ENCODE data around the gene NUTM2G.
A peak's percentile ranks its signal among the peaks of the same experiment; 100 is the strongest.
"Not testable (repeated sequence)": the region's sequence is repeated elsewhere in the genome, so short reads cannot be mapped to it uniquely, and the experiment has no call there.

The NUTM2G gene

DNA sequence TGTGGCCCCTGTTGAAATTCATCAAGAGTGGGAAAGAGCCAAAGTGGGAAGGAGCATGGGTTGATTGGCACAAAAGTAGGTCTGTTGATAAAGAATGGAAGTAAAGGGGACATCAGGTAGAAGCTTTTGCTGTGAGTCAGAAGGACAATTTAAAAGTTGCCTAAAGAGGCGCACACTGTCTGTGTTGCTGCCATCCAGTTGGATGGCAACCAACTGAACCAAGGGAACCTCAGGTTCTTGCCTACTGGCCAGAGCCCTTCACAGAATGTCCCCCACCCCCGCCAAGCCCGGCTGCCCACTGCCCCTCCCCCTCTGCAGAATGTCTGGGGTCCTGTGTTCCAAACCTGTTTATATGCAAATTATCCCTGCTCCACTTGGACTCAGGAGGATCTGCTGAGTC, at the start of gene NUTM2G:
TSS of gene NUTM2G (plus strand) at position 301 of the 400 bp plus-strand sequence. CDS start 182 bp downstream, outside the sequence.
- not testable (repeated sequence) for DNase-seq

DNA sequence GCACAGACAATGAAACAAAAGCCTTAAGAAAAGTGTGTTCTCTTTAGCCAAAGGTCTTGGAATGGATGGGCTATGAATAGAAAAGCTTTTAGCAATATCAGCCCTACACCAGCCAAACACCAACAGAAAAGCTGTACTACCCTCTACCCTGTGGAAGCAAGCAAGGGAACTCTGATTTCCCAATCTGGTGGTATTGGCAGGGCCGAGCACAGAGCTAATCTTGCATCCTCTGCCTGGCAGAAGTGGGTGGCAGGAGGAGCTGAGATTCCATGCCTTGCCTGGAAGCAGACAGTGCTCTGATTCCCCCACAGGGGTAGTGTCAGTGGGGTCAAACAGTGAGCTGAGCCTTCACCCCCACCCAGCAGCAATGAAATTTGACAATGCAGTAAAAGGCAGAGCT, 44.7 kb upstream of the NUTM2G start:
- no peak for DNase-seq

- peak; percentile 8 for DNase-seq
Observed at GRCh38 chr9:96884443-96884842, 44.2 kb upstream of the NUTM2G start.

- no peak for DNase-seq
Observed at GRCh38 chr9:96885424-96885823, 43.2 kb upstream of the NUTM2G start.

GRCh38 chr9:96888591-96888990, 40.1 kb upstream of the NUTM2G start:
- no peak for DNase-seq

DNA sequence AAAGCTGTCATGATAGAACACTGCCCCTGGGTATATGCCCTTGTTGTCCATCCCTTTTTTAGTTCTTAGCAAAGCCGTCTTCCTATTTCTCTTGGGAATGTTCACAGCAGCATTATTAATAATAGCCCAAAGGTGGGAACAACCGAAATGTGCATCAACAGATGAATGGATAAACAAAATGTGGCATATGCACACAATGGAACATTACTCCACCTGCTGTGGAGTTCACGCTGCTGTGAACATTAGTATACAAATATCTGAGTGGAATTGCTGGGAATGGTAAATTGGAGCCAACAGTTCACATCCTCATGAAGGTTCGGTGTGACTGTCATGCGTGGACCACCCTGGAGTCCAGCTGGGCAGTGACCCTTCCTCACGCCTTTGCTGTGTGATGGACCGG, 36.5 kb upstream of the NUTM2G start:
- DNase-seq, result no peak

DNA sequence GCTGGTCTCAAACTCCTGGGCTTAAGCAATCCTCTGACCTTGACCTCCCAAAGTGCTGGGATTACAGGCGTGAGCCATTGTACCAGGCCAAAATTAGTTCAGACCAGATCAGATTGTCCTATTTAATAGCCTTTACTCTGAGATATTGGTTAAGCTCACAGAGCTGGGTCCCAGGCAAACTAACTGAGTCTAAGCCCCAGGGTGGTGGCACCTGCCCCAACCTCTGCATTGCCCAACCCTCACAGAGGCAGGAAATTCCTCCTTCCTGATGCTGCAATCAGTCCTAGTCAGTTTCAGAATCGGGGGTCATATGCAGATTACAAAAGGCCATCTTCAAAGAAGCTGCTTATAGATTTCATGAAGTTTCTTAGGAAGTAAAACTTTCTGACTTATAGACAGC, 28.6 kb upstream of the NUTM2G start:
- DNase-seq, result not testable (repeated sequence)

DNA sequence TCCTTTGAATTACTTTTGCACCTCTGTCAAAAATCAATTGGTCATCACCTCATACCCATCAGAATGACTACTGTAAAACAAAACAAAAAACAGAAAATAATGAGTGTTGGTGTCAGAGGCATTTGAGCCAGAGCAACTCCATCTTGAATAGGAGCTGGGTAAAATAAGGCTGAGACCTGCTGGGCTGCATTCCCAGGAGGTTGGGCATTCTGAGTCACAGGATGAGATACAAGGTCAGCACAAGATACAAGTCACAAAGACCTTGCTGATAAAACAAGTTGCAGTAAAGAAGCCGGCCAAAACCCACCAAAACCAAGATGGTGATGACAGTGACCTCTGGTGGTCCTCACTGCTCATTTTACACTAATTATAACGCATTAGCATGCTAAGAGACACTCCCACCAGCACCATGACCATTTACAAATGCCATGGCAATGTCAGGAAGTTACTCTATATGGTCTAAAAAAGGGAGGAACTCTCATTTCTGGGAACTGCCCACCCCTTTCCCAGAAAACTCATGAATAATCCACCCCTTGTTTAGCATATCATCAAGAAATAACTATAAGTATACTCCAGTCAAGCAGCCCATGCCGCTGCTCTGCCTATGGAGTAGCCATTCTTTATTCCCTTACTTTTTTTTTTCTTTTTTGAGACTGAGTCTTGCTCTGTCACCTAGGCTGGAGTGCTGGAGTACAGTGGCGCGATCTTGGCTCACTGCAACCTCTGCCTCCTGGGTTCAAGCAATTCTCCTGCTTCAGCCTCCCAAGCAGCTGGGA, 23.5 kb upstream of the NUTM2G start:
- not testable (repeated sequence) for DNase-seq

- not testable (repeated sequence) for DNase-seq
Observed at GRCh38 chr9:96908479-96908878, 20.2 kb upstream of the NUTM2G start.

GRCh38 chr9:96915539-96915938, 13.1 kb upstream of the NUTM2G start:
- not testable (repeated sequence) for DNase-seq

DNA sequence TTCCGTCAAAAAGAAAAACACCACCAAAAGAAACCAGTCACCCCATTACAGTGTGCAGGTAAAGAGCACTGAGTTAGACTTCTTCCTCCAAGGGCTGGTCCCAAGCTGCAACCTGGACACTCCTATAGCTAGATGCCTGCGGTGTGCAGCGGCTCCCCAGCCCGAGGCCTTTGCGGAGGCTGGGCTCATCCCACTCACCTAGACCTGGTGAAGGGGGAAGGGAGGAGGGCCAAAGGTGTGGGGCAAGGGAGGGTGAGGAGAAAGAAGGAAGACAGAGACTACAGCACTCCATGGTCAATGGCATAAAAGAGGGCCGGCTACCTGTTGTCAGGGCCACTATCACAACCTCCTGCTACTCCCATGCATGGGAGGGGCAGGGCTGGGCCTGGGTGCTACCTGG, 12.1 kb upstream of the NUTM2G start:
- not testable (repeated sequence) for DNase-seq

- DNase-seq, result not testable (repeated sequence)
Observed at GRCh38 chr9:96918550-96918949, 10.1 kb upstream of the NUTM2G start.

- not testable (repeated sequence) for DNase-seq
Observed at GRCh38 chr9:96920803-96921202, 7.8 kb upstream of the NUTM2G start.

DNA sequence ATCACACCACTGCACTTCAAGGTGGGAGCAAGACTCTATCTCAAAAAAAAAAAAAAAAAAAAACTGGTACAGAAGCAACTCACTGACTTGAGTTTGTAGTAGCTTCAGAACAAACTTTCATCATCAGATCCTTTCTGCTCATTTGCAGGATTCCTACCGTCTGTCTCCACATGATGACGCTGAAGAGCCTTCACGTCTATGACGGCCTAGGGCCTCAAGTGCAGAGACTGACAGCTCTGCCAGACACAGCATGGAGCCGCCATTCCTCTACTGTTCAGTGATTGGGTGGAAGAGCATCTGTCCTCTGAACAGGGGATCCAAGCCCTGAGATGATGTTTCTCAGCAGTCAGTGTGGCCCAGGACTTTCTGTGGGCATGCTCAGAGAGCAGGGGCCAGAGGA, 3.1 kb upstream of the NUTM2G start:
- not testable (repeated sequence) for DNase-seq

GRCh38 chr9:96931665-96932064, 3.0 kb downstream of the NUTM2G start:
- DNase-seq, result not testable (repeated sequence)

DNA sequence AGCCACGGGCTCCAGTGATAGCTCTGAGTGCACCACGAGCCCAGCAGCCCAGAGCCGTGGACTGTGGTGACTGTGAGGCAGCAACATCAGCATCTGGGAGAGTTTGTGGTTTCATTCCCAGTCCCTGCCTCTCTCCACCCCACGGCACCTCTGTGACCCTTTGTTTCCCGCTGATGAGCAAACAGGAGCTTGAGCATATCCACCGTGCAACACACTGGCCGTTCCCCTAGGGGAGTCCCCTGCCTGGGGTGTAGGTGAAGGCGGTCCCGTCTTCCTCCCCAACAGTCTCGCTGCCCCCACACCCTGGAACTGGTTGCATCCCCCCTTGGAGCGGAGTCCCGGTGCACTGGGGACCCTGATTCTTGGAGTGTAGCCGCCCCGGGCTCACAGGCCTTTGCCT, 5.5 kb downstream of the NUTM2G start:
- not testable (repeated sequence) for DNase-seq

- not testable (repeated sequence) for DNase-seq
Observed at GRCh38 chr9:96934706-96935105, 6.1 kb downstream of the NUTM2G start.

DNA sequence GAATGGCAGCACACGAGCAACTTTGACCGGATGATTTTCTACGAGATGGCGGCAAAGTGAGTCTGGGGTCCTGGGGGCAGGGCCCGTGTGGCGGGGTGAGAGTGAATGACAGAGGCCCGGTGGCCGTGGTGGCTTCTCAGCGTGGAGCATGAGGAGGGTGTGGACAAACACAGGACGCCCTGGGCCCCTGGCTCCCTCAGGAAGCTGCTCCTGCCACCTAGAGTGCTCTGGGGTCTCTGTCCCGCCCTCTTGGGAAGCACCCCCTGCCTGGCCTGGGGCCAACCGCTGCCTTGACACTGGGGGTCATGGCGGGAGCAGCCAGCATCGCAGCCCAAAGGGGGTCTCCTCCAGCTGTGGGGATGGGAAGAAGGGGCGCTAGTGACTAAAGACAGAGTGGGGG, 6.8 kb downstream of the NUTM2G start:
- DNase-seq, result not testable (repeated sequence)

DNA sequence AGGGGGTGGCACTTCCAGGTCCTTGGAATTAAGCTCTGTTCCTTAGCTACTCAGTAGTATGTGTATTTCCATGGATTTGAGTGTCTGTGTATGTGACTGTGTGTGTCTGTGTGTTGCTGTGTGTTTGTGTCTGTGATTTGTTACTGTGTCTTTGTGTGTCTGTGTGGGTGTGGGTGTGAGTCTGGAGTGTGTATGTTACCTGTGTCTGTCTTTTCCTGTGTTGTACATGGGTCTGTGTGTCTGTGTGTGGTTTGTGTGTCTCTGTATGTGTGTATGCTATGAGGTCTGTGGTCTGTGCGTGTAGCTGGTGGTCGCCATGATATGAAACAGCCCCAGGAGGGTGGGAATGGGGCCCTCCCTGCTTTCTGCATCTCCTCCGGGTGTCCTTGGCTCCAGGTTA, 8.8 kb downstream of the NUTM2G start:
- not testable (repeated sequence) for DNase-seq

GRCh38 chr9:96938957-96939665, 10.5 kb downstream of the NUTM2G start:
- not testable (repeated sequence) for DNase-seq

DNA sequence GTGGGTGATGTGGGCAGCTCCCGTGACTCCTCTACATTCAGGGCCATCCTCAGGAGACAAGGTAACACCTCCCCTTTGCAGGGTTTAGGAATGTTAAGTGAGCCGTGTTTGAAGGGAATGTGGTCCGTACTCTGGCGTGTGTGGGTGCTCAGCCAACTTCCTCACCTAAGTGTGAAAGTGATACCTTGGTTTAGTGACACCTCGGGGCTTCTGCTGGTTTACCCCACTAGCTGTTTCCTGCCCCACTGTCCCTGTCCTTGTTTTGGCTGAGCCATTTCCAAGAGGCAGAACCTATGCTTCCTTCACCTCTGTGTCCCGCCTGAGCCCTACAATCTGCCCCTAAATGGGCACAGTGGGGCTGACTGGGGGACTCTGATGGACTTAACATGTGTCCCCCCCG, 12.3 kb downstream of the NUTM2G start:
- not testable (repeated sequence) for DNase-seq

DNA sequence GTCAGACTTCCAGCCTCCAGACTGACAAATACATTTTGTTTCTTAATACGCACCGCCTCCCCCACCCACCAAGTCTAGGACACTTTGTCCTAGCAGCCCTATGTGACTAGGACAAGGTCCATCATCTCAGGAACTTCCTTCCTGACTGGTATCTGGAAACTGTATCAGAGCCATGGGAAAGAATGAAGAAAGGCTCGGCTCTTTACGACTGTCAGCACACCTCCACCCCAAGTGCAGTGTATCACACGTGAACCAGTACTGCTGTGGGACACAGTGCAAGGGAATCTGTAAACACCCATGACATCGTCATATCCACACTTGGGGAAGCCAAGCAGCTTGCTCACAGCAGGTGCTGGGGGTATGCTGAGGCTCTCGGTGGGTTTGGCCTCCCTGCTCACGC, 13.0 kb downstream of the NUTM2G start:
- not testable (repeated sequence) for DNase-seq

DNA sequence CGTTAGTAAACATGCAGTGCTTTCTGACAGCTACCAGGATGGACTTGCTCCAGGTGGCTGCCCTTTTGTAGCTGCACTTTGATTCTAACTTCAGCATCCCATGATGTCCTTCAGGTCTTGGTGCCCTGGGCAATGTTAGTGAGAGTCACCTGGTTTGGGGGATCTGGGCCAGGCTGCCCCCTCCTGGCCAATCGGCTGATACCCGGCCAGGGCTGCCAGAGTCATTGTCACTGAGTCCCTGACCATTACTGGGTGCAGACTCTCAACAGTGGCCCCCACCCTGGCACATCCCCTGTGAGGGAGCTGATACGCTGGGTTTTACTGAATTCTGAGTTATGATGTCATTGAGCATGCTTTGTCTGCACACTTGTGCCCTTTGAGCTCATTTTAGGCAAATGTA, 13.5 kb downstream of the NUTM2G start:
- DNase-seq, result not testable (repeated sequence)

- not testable (repeated sequence) for DNase-seq
Observed at GRCh38 chr9:96949346-96949745, 20.7 kb downstream of the NUTM2G start.
